Right hindlimb (tissue), 1 donor: ENCODE measurements around the gene INTS7.

Experiments used
- DNase-seq: peaks from one replicate; pipeline ENCODE4 v3.0.0-alpha.2; 2018

The INTS7 gene

GRCh38 chr1:211901945-211902344 is 133.4 kb downstream of the INTS7 start:
- DNase-seq: no peak

GRCh38 chr1:211900441-211900840 is 134.9 kb downstream of the INTS7 start:
- DNase-seq: no peak

- DNase-seq: peak; percentile 47
These were observed 138.4 kb downstream of the INTS7 start for GRCh38 chr1:211896958-211897357.

GRCh38 chr1:211895126-211895759 is 140.1 kb downstream of the INTS7 start:
- DNase-seq: no peak

GRCh38 chr1:211894312-211894711 is 141.0 kb downstream of the INTS7 start:
- no peak for DNase-seq

- no peak for DNase-seq
These were observed 142.1 kb downstream of the INTS7 start for GRCh38 chr1:211893260-211893659.

GRCh38 chr1:211892577-211892976 is 142.8 kb downstream of the INTS7 start:
- no peak for DNase-seq

GRCh38 chr1:211891708-211892107 is 143.6 kb downstream of the INTS7 start:
- no peak for DNase-seq
